ENCODE data around the gene OSBPL10.
"Not testable (repeated sequence)": the region's sequence is repeated elsewhere in the genome, so short reads cannot be mapped to it uniquely, and the experiment has no call there.

The OSBPL10 gene

GRCh38 chr3:31981206-31982181 lies at the start of gene OSBPL10, which contains the start of gene ZNF860:
Gene OSBPL10 (minus strand): TSS chr3:31981262. CDS start chr3:31981179, 83 bp downstream.
Gene ZNF860 (plus strand): TSS chr3:31981750. CDS start chr3:31989080, 7,330 bp downstream.
- DNase-seq, result peak; percentile 2

GRCh38 chr3:32026593-32026992 lies 45.5 kb upstream of the OSBPL10 start:
- no peak for DNase-seq

GRCh38 chr3:32022947-32023346 lies 41.9 kb upstream of the OSBPL10 start:
- no peak for DNase-seq

GRCh38 chr3:32021748-32022147 lies 40.7 kb upstream of the OSBPL10 start:
- DNase-seq, result no peak

GRCh38 chr3:32021155-32021554 lies 40.1 kb upstream of the OSBPL10 start:
- no peak for DNase-seq

GRCh38 chr3:32018757-32019564 lies 37.9 kb upstream of the OSBPL10 start:
- DNase-seq, result peak; percentile 52

- no peak for DNase-seq
Measured at GRCh38 chr3:32017286-32017685, 36.2 kb upstream of the OSBPL10 start.

GRCh38 chr3:32015638-32016037 lies 34.6 kb upstream of the OSBPL10 start:
- DNase-seq, result not testable (repeated sequence)

- DNase-seq, result not testable (repeated sequence)
Measured at GRCh38 chr3:32010699-32011098, 29.6 kb upstream of the OSBPL10 start.

- no peak for DNase-seq
Measured at GRCh38 chr3:32009957-32010356, 28.9 kb upstream of the OSBPL10 start.

- DNase-seq, result no peak
Measured at GRCh38 chr3:32009101-32009500, 28.0 kb upstream of the OSBPL10 start.

- DNase-seq, result no peak
Measured at GRCh38 chr3:32004113-32004765, 23.2 kb upstream of the OSBPL10 start.

GRCh38 chr3:32003380-32003779 lies 22.3 kb upstream of the OSBPL10 start:
- no peak for DNase-seq

- no peak for DNase-seq
Measured at GRCh38 chr3:32002561-32003368, 21.7 kb upstream of the OSBPL10 start.

GRCh38 chr3:32000877-32001276 lies 19.8 kb upstream of the OSBPL10 start:
- DNase-seq, result no peak

- no peak for DNase-seq
Measured at GRCh38 chr3:31999907-32000439, 18.9 kb upstream of the OSBPL10 start.

- no peak for DNase-seq
Measured at GRCh38 chr3:31997500-31997899, 16.4 kb upstream of the OSBPL10 start.

GRCh38 chr3:31996195-31996594 lies 15.1 kb upstream of the OSBPL10 start:
- DNase-seq, result no peak

GRCh38 chr3:31995026-31995425 lies 14.0 kb upstream of the OSBPL10 start:
- DNase-seq, result not testable (repeated sequence)

- DNase-seq, result no peak
Measured at GRCh38 chr3:31993843-31994242, 12.8 kb upstream of the OSBPL10 start.

- DNase-seq, result not testable (repeated sequence)
Measured at GRCh38 chr3:31992995-31993394, 11.9 kb upstream of the OSBPL10 start.

GRCh38 chr3:31988271-31988670 lies 7.2 kb upstream of the OSBPL10 start:
- DNase-seq, result no peak

All from CD4-positive, alpha-beta T cell treated with Interleukin-10 for 1 hour (primary cell).